Neural cell (in vitro differentiated cells): ENCODE results near the gene PGBD4. TPM values are rescaled to one million over a fixed set of nuclear protein-coding genes. Genes with fewer than 3 reads are reported as not detected.

Experiments
- H2AFZ ChIP-seq: fragments of 200-600, 300-800 bp; sonication (generic), shearing (Covaris generic); 2 replicates; pipeline ENCODE4 v1.6.0; 2014; ENCODE audit warnings: low read depth, mild to moderate bottlenecking, antibody characterized with exemption, low read length, moderate library complexity
- H3F3A ChIP-seq: fragments of 200-600 bp; shearing (Covaris generic); 2 replicates; pipeline ENCODE4 v1.6.1; 2016; ENCODE audit warnings: mild to moderate bottlenecking, moderate library complexity, mixed read lengths, antibody characterized with exemption, low read length; ENCODE audit not compliant: insufficient read depth, poor library complexity, severe bottlenecking
- H3K27ac ChIP-seq: fragments of 200-600, 300-800 bp; sonication (generic), shearing (Covaris generic); 2 replicates; pipeline ENCODE4 v1.5.1; 2014; ENCODE audit warnings: mild to moderate bottlenecking, low read length, moderate library complexity
- H3K27me3 ChIP-seq: fragments of 300-800, 200-600 bp; sonication (generic), shearing (Covaris generic); 2 replicates; pipeline ENCODE4 v1.6.0; 2014; ENCODE audit warnings: mild to moderate bottlenecking, low read depth, low read length, moderate library complexity; ENCODE audit not compliant: insufficient read depth
- H3K36me3 ChIP-seq: fragments of 300-800, 200-600 bp; sonication (generic), shearing (Covaris generic); 2 replicates; pipeline ENCODE4 v1.5.1; 2014; ENCODE audit warnings: mild to moderate bottlenecking, antibody characterized with exemption, low read length, moderate library complexity; ENCODE audit not compliant: insufficient read depth
- H3K4me2 ChIP-seq: fragments of 300-800, 200-600 bp; sonication (generic), shearing (Covaris generic); 2 replicates; pipeline ENCODE4 v1.6.0; 2014; ENCODE audit warnings: mild to moderate bottlenecking, low read length
- H3K4me3 ChIP-seq: fragments of 300-800, 200-600 bp; sonication (generic), shearing (Covaris generic); 2 replicates; pipeline ENCODE4 v1.5.1; 2014; ENCODE audit warnings: mild to moderate bottlenecking, low read length, moderate library complexity
- H3K79me2 ChIP-seq: fragments of 200-600 bp; shearing (Covaris generic); replicated peaks from 2 replicates; pipeline ENCODE4 v1.6.0; 2014; ENCODE audit warnings: mild to moderate bottlenecking, low read length, moderate library complexity; ENCODE audit not compliant: insufficient read depth
- H3K9ac ChIP-seq: fragments of 300-800, 200-600 bp; sonication (generic), shearing (Covaris generic); 2 replicates; pipeline ENCODE4 v1.6.1; 2016; ENCODE audit warnings: mild to moderate bottlenecking, low read length, mixed read lengths
- H3K9me2 ChIP-seq: fragments of 200-600 bp; shearing (Covaris generic); 2 replicates; pipeline ENCODE4 v1.6.1; 2016; ENCODE audit warnings: mild to moderate bottlenecking, low read length, mixed read lengths; ENCODE audit not compliant: insufficient read depth
- H3K9me3 ChIP-seq: fragments of 200-600, 300-800 bp; sonication (generic), shearing (Covaris generic); 2 replicates; pipeline ENCODE4 v1.6.1; 2016; ENCODE audit warnings: mild to moderate bottlenecking, mixed run types, low read length, moderate library complexity, mixed read lengths
- H4K20me1 ChIP-seq: fragments of 200-600 bp; shearing (Covaris generic); 2 replicates; pipeline ENCODE4 v1.6.1; 2016; ENCODE audit warnings: mild to moderate bottlenecking, mixed run types; ENCODE audit not compliant: insufficient read depth
- EP300 ChIP-seq: fragments of 450-650 bp; conservative IDR thresholded peaks from 2 replicates; pipeline ENCODE4 v1.6.1; 2014; ENCODE audit warnings: antibody characterized with exemption, mild to moderate bottlenecking, moderate library complexity; ENCODE audit not compliant: poor library complexity, severe bottlenecking
- EZH2 ChIP-seq: fragments of 200-600, 300-800 bp; shearing (Covaris generic), sonication (generic); IDR thresholded peaks from 2 replicates; pipeline ENCODE4 v1.6.1; 2014; ENCODE audit warnings: antibody characterized with exemption, low read length, borderline replicate concordance, mild to moderate bottlenecking; ENCODE audit not compliant: insufficient read depth, poor library complexity, severe bottlenecking
- MXI1 ChIP-seq: fragments of 450-650 bp; conservative IDR thresholded peaks from 2 replicates; pipeline ENCODE4 v1.6.1; 2014; ENCODE audit warnings: antibody characterized with exemption, mild to moderate bottlenecking; ENCODE audit not compliant: poor library complexity, severe bottlenecking
- POLR2AphosphoS5 ChIP-seq: IDR thresholded peaks from 2 replicates; pipeline ENCODE4 v1.6.1; 2012
- RAD21 ChIP-seq: fragments of 450-650 bp; conservative IDR thresholded peaks from 2 replicates; pipeline ENCODE4 v1.6.1; 2014; ENCODE audit warnings: antibody characterized with exemption, mild to moderate bottlenecking, moderate library complexity
- REST ChIP-seq: IDR thresholded peaks from 2 replicates; pipeline ENCODE4 v1.6.1; 2012; ENCODE audit warnings: borderline replicate concordance
- SMC3 ChIP-seq: fragments of 450-650 bp; conservative IDR thresholded peaks from 2 replicates; pipeline ENCODE4 v1.6.1; 2014; ENCODE audit warnings: antibody characterized with exemption, mild to moderate bottlenecking, moderate library complexity; ENCODE audit not compliant: poor library complexity
- TAF1 ChIP-seq: IDR thresholded peaks from 2 replicates; pipeline ENCODE4 v1.6.1; 2012; ENCODE audit warnings: low read depth
- polyA plus RNA-seq: library from polyadenylated mRNA; depleted of rRNA; stranded (reverse); fragments of >200 nt; gene quantifications from 2 replicates; pipeline ENCODE4 v1.2.3, GENCODE V29; 2014
- TF ChIP-seq, protein P1 (sequence below): fragments of 450-650 bp; IDR thresholded peaks from 2 replicates; pipeline ENCODE4 v1.5.1; 2014; ENCODE audit warnings: antibody characterized with exemption, mild to moderate bottlenecking, moderate library complexity; ENCODE audit not compliant: poor library complexity, severe bottlenecking

PGBD4 gene
- polyA plus RNA-seq, 1 donor from 2014 or later: 2.4 TPM

- no peak overlapping the region for H3K4me2 ChIP-seq
- H3K9me3 ChIP-seq: no peaks in the 10 kb centered on the region
- no peak overlapping the region for H3K27ac ChIP-seq
- H3K79me2 ChIP-seq: no peaks in the 10 kb centered on the region
- H2AFZ ChIP-seq: no peak overlapping the region
- TF ChIP-seq SMC3: no peak
- no peak for TF ChIP-seq MXI1
- TF ChIP-seq, protein P1, sequence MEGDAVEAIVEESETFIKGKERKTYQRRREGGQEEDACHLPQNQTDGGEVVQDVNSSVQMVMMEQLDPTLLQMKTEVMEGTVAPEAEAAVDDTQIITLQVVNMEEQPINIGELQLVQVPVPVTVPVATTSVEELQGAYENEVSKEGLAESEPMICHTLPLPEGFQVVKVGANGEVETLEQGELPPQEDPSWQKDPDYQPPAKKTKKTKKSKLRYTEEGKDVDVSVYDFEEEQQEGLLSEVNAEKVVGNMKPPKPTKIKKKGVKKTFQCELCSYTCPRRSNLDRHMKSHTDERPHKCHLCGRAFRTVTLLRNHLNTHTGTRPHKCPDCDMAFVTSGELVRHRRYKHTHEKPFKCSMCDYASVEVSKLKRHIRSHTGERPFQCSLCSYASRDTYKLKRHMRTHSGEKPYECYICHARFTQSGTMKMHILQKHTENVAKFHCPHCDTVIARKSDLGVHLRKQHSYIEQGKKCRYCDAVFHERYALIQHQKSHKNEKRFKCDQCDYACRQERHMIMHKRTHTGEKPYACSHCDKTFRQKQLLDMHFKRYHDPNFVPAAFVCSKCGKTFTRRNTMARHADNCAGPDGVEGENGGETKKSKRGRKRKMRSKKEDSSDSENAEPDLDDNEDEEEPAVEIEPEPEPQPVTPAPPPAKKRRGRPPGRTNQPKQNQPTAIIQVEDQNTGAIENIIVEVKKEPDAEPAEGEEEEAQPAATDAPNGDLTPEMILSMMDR: no peak
- TF ChIP-seq EZH2: no peak
- no peak for TF ChIP-seq TAF1
- H3K9me2 ChIP-seq: no peaks in the 10 kb centered on the region
- H3K36me3 ChIP-seq: no peaks in the 10 kb centered on the region
- H3K9ac ChIP-seq: no peak overlapping the region
- H3F3A ChIP-seq: no peaks in the 10 kb centered on the region
- H3K4me3 ChIP-seq: no peak overlapping the region
- no peaks in the 10 kb centered on the region for H3K27me3 ChIP-seq
- H4K20me1 ChIP-seq: no peaks in the 10 kb centered on the region
These were observed 12.3 kb downstream of the PGBD4 start for GRCh38 chr15:34114215-34114614.

DNA sequence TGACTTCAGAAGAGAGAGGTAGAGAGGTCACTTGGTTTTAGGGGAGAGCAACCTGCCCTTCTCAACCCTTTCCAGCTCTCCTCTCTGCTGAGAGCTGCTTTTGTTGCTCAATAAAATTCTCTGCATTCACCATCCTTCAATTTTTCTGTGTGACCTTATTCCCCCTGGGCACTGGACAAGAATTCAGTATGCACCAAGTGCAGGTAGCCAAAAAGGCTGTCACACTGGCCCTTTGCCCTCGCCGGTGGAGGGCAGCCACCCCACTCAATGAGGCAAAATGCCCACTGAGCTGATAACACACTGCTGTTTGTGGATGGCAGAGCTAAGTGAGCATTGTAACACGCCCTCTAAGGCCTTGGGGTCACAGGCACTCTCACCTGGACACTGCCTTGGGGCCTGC is 12.9 kb downstream of the PGBD4 start:
- H3K9me3 ChIP-seq: no peaks in the 10 kb centered on the region
- H3K4me3 ChIP-seq: no peak overlapping the region
- H3K4me2 ChIP-seq: no peak overlapping the region
- H3K36me3 ChIP-seq: no peaks in the 10 kb centered on the region
- no peaks in the 10 kb centered on the region for H4K20me1 ChIP-seq
- no peaks in the 10 kb centered on the region for H3K9me2 ChIP-seq
- TF ChIP-seq RAD21 (no peak), POLR2AphosphoS5 (no peak)
- TF ChIP-seq, protein P1: no peak
- H3K79me2 ChIP-seq: no peaks in the 10 kb centered on the region
- no peak overlapping the region for H3K9ac ChIP-seq
- H3K27ac ChIP-seq: no peak overlapping the region
- H2AFZ ChIP-seq: no peak overlapping the region
- H3K27me3 ChIP-seq: no peaks in the 10 kb centered on the region
- H3F3A ChIP-seq: no peaks in the 10 kb centered on the region

- no peak overlapping the region for H3K27ac ChIP-seq
- no peaks in the 10 kb centered on the region for H3F3A ChIP-seq
- no peak overlapping the region for H3K4me2 ChIP-seq
- H2AFZ ChIP-seq: no peak overlapping the region
- no peaks in the 10 kb centered on the region for H3K27me3 ChIP-seq
- no peak overlapping the region for H3K4me3 ChIP-seq
- no peak for TF ChIP-seq MXI1
- no peak for TF ChIP-seq REST
- no peak for TF ChIP-seq EP300
- no peak for TF ChIP-seq RAD21
- no peak for TF ChIP-seq POLR2AphosphoS5
- TF ChIP-seq TAF1: no peak
- TF ChIP-seq EZH2: no peak
- TF ChIP-seq SMC3: no peak
- TF ChIP-seq, protein P1: no peak
- H3K9me2 ChIP-seq: no peaks in the 10 kb centered on the region
- no peaks in the 10 kb centered on the region for H3K36me3 ChIP-seq
- no peak overlapping the region for H3K9ac ChIP-seq
- H4K20me1 ChIP-seq: no peaks in the 10 kb centered on the region
- H3K79me2 ChIP-seq: no peaks in the 10 kb centered on the region
- H3K9me3 ChIP-seq: no peaks in the 10 kb centered on the region
These were observed 14.7 kb downstream of the PGBD4 start for GRCh38 chr15:34116620-34117019.
